ENCODE measurements around the gene CFAP107.

The CFAP107 gene

GRCh38 chr1:12738934-12739333 lies 7.1 kb upstream of the CFAP107 start:
- POLR2A ChIA-PET = no interaction called here
- TF ChIP-seq CTCF (IDR thresholded peaks at IDR 0.05; ENCODE audit: control extremely low read depth, extremely low read depth, low read depth, missing control alignments) = no peak
- CTCF ChIA-PET = no interaction called here
- DNase-seq (ENCODE audit: extremely low spot score) = no peak

- ChIA-PET POLR2A (no interaction called here), CTCF (no interaction called here)
- TF ChIP-seq CTCF (IDR thresholded peaks at IDR 0.05; ENCODE audit: control extremely low read depth, extremely low read depth, low read depth, missing control alignments) = no peak
- DNase-seq (ENCODE audit: extremely low spot score) = no peak
Measured at GRCh38 chr1:12739613-12740012, 6.4 kb upstream of the CFAP107 start.

GRCh38 chr1:12741946-12742345 lies 4.1 kb upstream of the CFAP107 start:
- TF ChIP-seq CTCF (IDR thresholded peaks at IDR 0.05; ENCODE audit: control extremely low read depth, extremely low read depth, low read depth, missing control alignments) = no peak
- no peak for DNase-seq (ENCODE audit: extremely low spot score)
- ChIA-PET CTCF (interaction anchor here (1.0 kb wide), 1 partner anchor 10 kb away, joined by 3 read pairs; no protein-coding TSS in a partner anchor), POLR2A (no interaction called here)

- POLR2A ChIA-PET = no interaction called here
- DNase-seq (ENCODE audit: extremely low spot score) = no peak
- CTCF ChIA-PET = no interaction called here
- TF ChIP-seq CTCF (IDR thresholded peaks at IDR 0.05; ENCODE audit: control extremely low read depth, extremely low read depth, low read depth, missing control alignments) = no peak
Measured at GRCh38 chr1:12745126-12745991, 641 bp upstream of the CFAP107 start.

- CTCF ChIA-PET = interaction anchor here (1.8 kb wide), 1 partner anchor 9 kb away, joined by 3 read pairs; no protein-coding TSS in a partner anchor
- no peak for DNase-seq (ENCODE audit: extremely low spot score)
- POLR2A ChIA-PET = no interaction called here
- no peak for TF ChIP-seq CTCF (IDR thresholded peaks at IDR 0.05; ENCODE audit: control extremely low read depth, extremely low read depth, low read depth, missing control alignments)
Measured at GRCh38 chr1:12748778-12749355, 2.9 kb downstream of the CFAP107 start.

GRCh38 chr1:12754738-12755137 lies 8.7 kb downstream of the CFAP107 start:
- DNase-seq (ENCODE audit: extremely low spot score) = no peak
- ChIA-PET POLR2A (no interaction called here), CTCF (no interaction called here)
- TF ChIP-seq CTCF (IDR thresholded peaks at IDR 0.05; ENCODE audit: control extremely low read depth, extremely low read depth, low read depth, missing control alignments) = no peak

Data from GM10248 (cell line).